OCI-LY1 (cell line): ENCODE results near the gene TTC1.

Source experiments
- H2AFZ ChIP-seq: fragments of 200-600 bp; sonication (generic), shearing (Covaris generic); 2 replicates; pipeline ENCODE4 v1.6.0; 2014; ENCODE audit warnings: antibody characterized with exemption, mild to moderate bottlenecking, low read length
- H3F3A ChIP-seq: fragments of 200-600 bp; sonication (generic), shearing (Covaris generic); 2 replicates; pipeline ENCODE4 v1.6.0; 2014; ENCODE audit warnings: mild to moderate bottlenecking, antibody characterized with exemption, low read length, moderate library complexity; ENCODE audit not compliant: insufficient read depth
- H3K27ac ChIP-seq: fragments of 200-600 bp; sonication (generic); 2 replicates; pipeline ENCODE4 v1.5.1; 2014; ENCODE audit warnings: low read length, mixed run types, mild to moderate bottlenecking, low read depth; ENCODE audit not compliant: poor library complexity, severe bottlenecking
- H3K27me3 ChIP-seq: fragments of 200-600 bp; sonication (generic); 2 replicates; pipeline ENCODE4 v1.6.0; 2014; ENCODE audit warnings: antibody characterized with exemption, mild to moderate bottlenecking, low read length, moderate library complexity; ENCODE audit not compliant: insufficient read depth
- H3K36me3 ChIP-seq: fragments of 200-600 bp; sonication (generic); 2 replicates; pipeline ENCODE4 v1.6.1; 2014; ENCODE audit warnings: mild to moderate bottlenecking, antibody characterized with exemption, low read length, moderate library complexity, mixed read lengths; ENCODE audit not compliant: insufficient read depth
- H3K4me1 ChIP-seq: fragments of 200-600 bp; sonication (generic); 2 replicates; pipeline ENCODE4 v1.5.1; 2014; ENCODE audit warnings: mild to moderate bottlenecking, low read length, moderate library complexity; ENCODE audit not compliant: insufficient read depth, severe bottlenecking
- H3K4me2 ChIP-seq: fragments of 200-600 bp; sonication (generic), shearing (Covaris generic); 2 replicates; pipeline ENCODE4 v1.6.1; 2014; ENCODE audit warnings: low read length
- H3K4me3 ChIP-seq: fragments of 200-600 bp; sonication (generic); 2 replicates; pipeline ENCODE4 v1.5.1; 2014; ENCODE audit warnings: low read length, low read depth, mild to moderate bottlenecking, mixed read lengths; ENCODE audit not compliant: poor library complexity, severe bottlenecking
- H3K79me2 ChIP-seq: fragments of 200-600 bp; shearing (Covaris generic); 2 replicates; pipeline ENCODE4 v1.6.1; 2016; ENCODE audit warnings: mixed run types, low read length, mixed read lengths; ENCODE audit not compliant: insufficient read depth
- H3K9ac ChIP-seq: fragments of 200-600 bp; sonication (generic), shearing (Covaris generic); 2 replicates; pipeline ENCODE4 v1.6.1; 2014; ENCODE audit warnings: mild to moderate bottlenecking, low read length, mixed read lengths
- H3K9me2 ChIP-seq: fragments of 200-600 bp; sonication (generic), shearing (Covaris generic); 2 replicates; pipeline ENCODE4 v1.6.1; 2014; ENCODE audit warnings: low read depth, mild to moderate bottlenecking, low read length, mixed read lengths
- H3K9me3 ChIP-seq: fragments of 200-600 bp; shearing (Covaris generic); 2 replicates; pipeline ENCODE4 v1.6.1; 2014; ENCODE audit warnings: low read length, mixed read lengths
- H4K20me1 ChIP-seq: fragments of 200-600 bp; sonication (generic), shearing (Covaris generic); 2 replicates; pipeline ENCODE4 v1.6.0; 2016; ENCODE audit warnings: mild to moderate bottlenecking, low read length; ENCODE audit not compliant: insufficient read depth
- CTCF ChIP-seq: fragments of 200-600 bp; sonication (generic), shearing (Covaris generic); IDR thresholded peaks from 2 replicates; pipeline ENCODE4 v1.5.1; 2017; ENCODE audit warnings: mild to moderate bottlenecking, antibody characterized with exemption, low read length, moderate library complexity, mixed read lengths
- EZH2 ChIP-seq: fragments of 200-600 bp; sonication (generic), shearing (Covaris generic); IDR thresholded peaks from 2 replicates; pipeline ENCODE4 v1.8.0; 2017; ENCODE audit warnings: borderline replicate concordance, mixed run types, mild to moderate bottlenecking, antibody characterized with exemption, low read length, moderate library complexity, mixed read lengths

TTC1 gene

DNA sequence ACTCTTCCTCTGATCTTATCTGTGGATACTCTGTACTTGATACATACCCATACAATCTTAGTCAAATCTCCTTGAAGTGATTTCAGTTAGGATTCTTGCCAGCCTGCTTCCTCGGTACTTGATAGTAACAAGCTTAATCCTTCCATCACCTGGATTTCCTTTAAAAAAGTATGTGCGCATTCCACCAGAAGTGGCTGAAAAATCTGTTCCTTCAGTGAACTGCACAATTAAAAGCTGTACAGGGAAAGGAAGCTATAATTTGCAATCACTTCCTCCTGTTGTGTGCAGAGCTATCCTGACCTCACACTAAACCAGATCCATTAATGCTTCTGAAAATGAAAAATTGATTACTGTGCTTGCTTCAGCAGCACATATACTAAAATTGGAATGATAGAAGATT, 63.0 kb downstream of the TTC1 start:
- Histone ChIP-seq H3K36me3 (no peaks in the 10 kb centered on the region), H3K9ac (no peak overlapping the region), H3K4me2 (no peak overlapping the region), H3K27ac (no peak overlapping the region), H3K79me2 (no peaks in the 10 kb centered on the region), H4K20me1 (no peaks in the 10 kb centered on the region), H3K9me2 (no peaks in the 10 kb centered on the region), H3K4me1 (peaks cover 7% of the 10 kb centered on the region), H3K27me3 (no peaks in the 10 kb centered on the region), H3K9me3 (no peaks in the 10 kb centered on the region), H3K4me3 (no peak overlapping the region), H2AFZ (no peak overlapping the region), H3F3A (no peaks in the 10 kb centered on the region)
- TF ChIP-seq CTCF: no peak
- TF ChIP-seq EZH2: no peak

- no peak overlapping the region for H3K4me3 ChIP-seq
- H3K9me2 ChIP-seq: no peaks in the 10 kb centered on the region
- H4K20me1 ChIP-seq: no peaks in the 10 kb centered on the region
- no peak overlapping the region for H3K9ac ChIP-seq
- no peak overlapping the region for H3K27ac ChIP-seq
- no peaks in the 10 kb centered on the region for H3K27me3 ChIP-seq
- no peaks in the 10 kb centered on the region for H3F3A ChIP-seq
- no peak overlapping the region for H2AFZ ChIP-seq
- H3K36me3 ChIP-seq: no peaks in the 10 kb centered on the region
- TF ChIP-seq CTCF (no peak), EZH2 (no peak)
- H3K4me2 ChIP-seq: no peak overlapping the region
- peaks cover 7% of the 10 kb centered on the region for H3K4me1 ChIP-seq
- no peaks in the 10 kb centered on the region for H3K79me2 ChIP-seq
- H3K9me3 ChIP-seq: no peaks in the 10 kb centered on the region
Measured at GRCh38 chr5:160075073-160075472, 66.1 kb downstream of the TTC1 start.

DNA sequence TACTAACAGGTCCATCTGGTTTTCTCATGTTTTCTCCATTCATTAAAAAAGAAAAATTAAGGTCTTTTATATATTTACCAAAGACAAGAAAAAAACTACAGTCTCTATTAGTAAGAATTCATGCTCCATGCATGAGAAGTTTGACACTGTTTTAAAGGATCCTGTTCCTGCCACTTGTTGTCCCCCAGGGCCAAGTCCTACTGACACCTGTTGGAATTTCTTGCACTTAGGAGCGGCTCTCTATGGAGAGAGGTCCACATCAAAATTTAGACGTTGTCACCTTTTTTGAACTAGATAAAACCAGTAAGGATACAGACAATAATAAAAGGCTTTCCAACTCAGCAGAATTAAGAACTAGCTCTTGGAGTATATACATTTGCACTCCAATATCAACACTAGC, 68.1 kb downstream of the TTC1 start:
- Histone ChIP-seq H3K36me3 (no peaks in the 10 kb centered on the region), H3K4me1 (peaks cover 10% of the 10 kb centered on the region), H4K20me1 (no peaks in the 10 kb centered on the region), H3F3A (no peaks in the 10 kb centered on the region), H2AFZ (no peak overlapping the region), H3K9me2 (no peaks in the 10 kb centered on the region), H3K27ac (no peak overlapping the region), H3K4me2 (no peak overlapping the region), H3K4me3 (no peak overlapping the region), H3K79me2 (no peaks in the 10 kb centered on the region), H3K9ac (no peak overlapping the region), H3K9me3 (no peaks in the 10 kb centered on the region), H3K27me3 (no peaks in the 10 kb centered on the region)
- TF ChIP-seq CTCF: no peak
